Coronary artery (tissue), 2 donors: ENCODE results near the gene TIE1.
A peak's percentile ranks its signal among the peaks of the same experiment; 100 is the strongest.

Source experiments
- DNase-seq: peaks from one replicate; pipeline ENCODE4 v3.0.0-alpha.2; 2017; ENCODE audit warnings: low spot score
- H3K27ac ChIP-seq, 2 donors: fragments of 200-600 bp; sonication (generic); one replicate each; pipeline ENCODE4 v1.5.1; 2016 to 2019
- H3K4me3 ChIP-seq: fragments of 200-600 bp; sonication (generic); 2 replicates; pipeline ENCODE4 v1.5.1; 2016; ENCODE audit warnings: mild to moderate bottlenecking, moderate library complexity
- CTCF ChIP-seq: fragments of 200-600 bp; sonication (generic); IDR thresholded peaks from one replicate; pipeline ENCODE4 v1.5.1; 2019; ENCODE audit warnings: antibody characterized with exemption

TIE1 gene

GRCh38 chr1:43300378-43301094, at the start of gene TIE1:
Gene TIE1 (plus strand): TSS chr1:43300982. CDS start chr1:43301072, 90 bp downstream.
- DNase-seq = no peak
- no peak for TF ChIP-seq CTCF
- H3K4me3 ChIP-seq = peak within 1 kb of the TSS; percentile 44
- H3K27ac ChIP-seq = peak within 1 kb of the TSS; percentile 14 to 64

- Histone ChIP-seq H3K27ac (no peak overlapping the region), H3K4me3 (no peak overlapping the region)
- no peak for TF ChIP-seq CTCF
- DNase-seq = peak; percentile 8
Observed at GRCh38 chr1:43251024-43251423, 49.8 kb upstream of the TIE1 start.

GRCh38 chr1:43252225-43252624, 48.6 kb upstream of the TIE1 start:
- H3K4me3 ChIP-seq = no peak overlapping the region
- H3K27ac ChIP-seq = no peak overlapping the region
- no peak for DNase-seq
- no peak for TF ChIP-seq CTCF

GRCh38 chr1:43253173-43253572, 47.6 kb upstream of the TIE1 start:
- no peak for TF ChIP-seq CTCF
- no peak overlapping the region for H3K4me3 ChIP-seq
- no peak overlapping the region for H3K27ac ChIP-seq
- peak; percentile 55 for DNase-seq

GRCh38 chr1:43253876-43254275, 46.9 kb upstream of the TIE1 start:
- DNase-seq = peak; percentile 54
- Histone ChIP-seq H3K27ac (no peak overlapping the region), H3K4me3 (no peak overlapping the region)
- no peak for TF ChIP-seq CTCF

GRCh38 chr1:43255438-43256210, 45.2 kb upstream of the TIE1 start:
- peak; percentile 33 for DNase-seq

More at GRCh38 chr1:43255438-43256210, 45.2 kb upstream of the TIE1 start:
- TF ChIP-seq CTCF = no peak
- Histone ChIP-seq H3K4me3 (no peak overlapping the region), H3K27ac (no peak overlapping the region)
